Measurements from ENCODE around the gene TMEM158.

The TMEM158 gene

GRCh38 chr3:45185052-45185451, 41.0 kb downstream of the TMEM158 start:
- H3K4me3 ChIP-seq (ENCODE audit: low read length): no peak overlapping the region
- no peak overlapping the region for H2AFZ ChIP-seq (ENCODE audit: low read depth, low read length)
- H3K4me1 ChIP-seq (ENCODE audit: insufficient read depth, low read length): peaks cover 10% of the 10 kb centered on the region
- H3K27me3 ChIP-seq (ENCODE audit: insufficient read depth, low read length): no peaks in the 10 kb centered on the region
- H3K9me3 ChIP-seq (ENCODE audit: low read length): no peaks in the 10 kb centered on the region
- H3K36me3 ChIP-seq (ENCODE audit: insufficient read depth, low read length): no peaks in the 10 kb centered on the region

- Histone ChIP-seq H3K27me3 (ENCODE audit: insufficient read depth, low read length) (no peaks in the 10 kb centered on the region), H3K9me3 (ENCODE audit: low read length) (no peaks in the 10 kb centered on the region), H2AFZ (ENCODE audit: low read depth, low read length) (no peak overlapping the region), H3K36me3 (ENCODE audit: insufficient read depth, low read length) (no peaks in the 10 kb centered on the region), H3K4me1 (ENCODE audit: insufficient read depth, low read length) (peaks cover 10% of the 10 kb centered on the region), H3K4me3 (ENCODE audit: low read length) (no peak overlapping the region)
Observed at GRCh38 chr3:45183872-45184262, 42.2 kb downstream of the TMEM158 start.

- Histone ChIP-seq H3K4me1 (ENCODE audit: insufficient read depth, low read length) (peaks cover 10% of the 10 kb centered on the region), H3K4me3 (ENCODE audit: low read length) (no peak overlapping the region), H2AFZ (ENCODE audit: low read depth, low read length) (no peak overlapping the region), H3K9me3 (ENCODE audit: low read length) (no peaks in the 10 kb centered on the region), H3K36me3 (ENCODE audit: insufficient read depth, low read length) (no peaks in the 10 kb centered on the region), H3K27me3 (ENCODE audit: insufficient read depth, low read length) (no peaks in the 10 kb centered on the region)
Observed at GRCh38 chr3:45182915-45183871, 42.9 kb downstream of the TMEM158 start.

- no peaks in the 10 kb centered on the region for H3K9me3 ChIP-seq (ENCODE audit: low read length)
- peaks cover 10% of the 10 kb centered on the region for H3K4me1 ChIP-seq (ENCODE audit: insufficient read depth, low read length)
- H3K27me3 ChIP-seq (ENCODE audit: insufficient read depth, low read length): no peaks in the 10 kb centered on the region
Observed at GRCh38 chr3:45181496-45181895, 44.6 kb downstream of the TMEM158 start.

GRCh38 chr3:45180899-45181298, 45.2 kb downstream of the TMEM158 start:
- no peaks in the 10 kb centered on the region for H3K36me3 ChIP-seq (ENCODE audit: insufficient read depth, low read length)
- H3K4me1 ChIP-seq (ENCODE audit: insufficient read depth, low read length): peaks cover 10% of the 10 kb centered on the region
- no peak overlapping the region for H2AFZ ChIP-seq (ENCODE audit: low read depth, low read length)
- no peaks in the 10 kb centered on the region for H3K27me3 ChIP-seq (ENCODE audit: insufficient read depth, low read length)
- H3K4me3 ChIP-seq (ENCODE audit: low read length): no peak overlapping the region
- H3K9me3 ChIP-seq (ENCODE audit: low read length): no peaks in the 10 kb centered on the region

More at GRCh38 chr3:45181496-45181895, 44.6 kb downstream of the TMEM158 start:
- Histone ChIP-seq H3K4me3 (ENCODE audit: low read length) (no peak overlapping the region), H2AFZ (ENCODE audit: low read depth, low read length) (no peak overlapping the region), H3K36me3 (ENCODE audit: insufficient read depth, low read length) (no peaks in the 10 kb centered on the region)

GRCh38 chr3:45180051-45180450, 46.0 kb downstream of the TMEM158 start:
- Histone ChIP-seq H3K4me3 (ENCODE audit: low read length) (no peak overlapping the region), H3K36me3 (ENCODE audit: insufficient read depth, low read length) (no peaks in the 10 kb centered on the region), H3K4me1 (ENCODE audit: insufficient read depth, low read length) (peaks cover 10% of the 10 kb centered on the region), H3K9me3 (ENCODE audit: low read length) (no peaks in the 10 kb centered on the region), H2AFZ (ENCODE audit: low read depth, low read length) (no peak overlapping the region), H3K27me3 (ENCODE audit: insufficient read depth, low read length) (no peaks in the 10 kb centered on the region)

- no peaks in the 10 kb centered on the region for H3K36me3 ChIP-seq (ENCODE audit: insufficient read depth, low read length)
- no peaks in the 10 kb centered on the region for H3K27me3 ChIP-seq (ENCODE audit: insufficient read depth, low read length)
- peaks cover 10% of the 10 kb centered on the region for H3K4me1 ChIP-seq (ENCODE audit: insufficient read depth, low read length)
- H2AFZ ChIP-seq (ENCODE audit: low read depth, low read length): no peak overlapping the region
- no peaks in the 10 kb centered on the region for H3K9me3 ChIP-seq (ENCODE audit: low read length)
- no peak overlapping the region for H3K4me3 ChIP-seq (ENCODE audit: low read length)
Observed at GRCh38 chr3:45179163-45179562, 46.9 kb downstream of the TMEM158 start.

GRCh38 chr3:45178183-45179023, 47.7 kb downstream of the TMEM158 start:
- Histone ChIP-seq H3K4me3 (ENCODE audit: low read length) (no peak overlapping the region), H3K27me3 (ENCODE audit: insufficient read depth, low read length) (no peaks in the 10 kb centered on the region), H3K36me3 (ENCODE audit: insufficient read depth, low read length) (no peaks in the 10 kb centered on the region), H2AFZ (ENCODE audit: low read depth, low read length) (no peak overlapping the region), H3K9me3 (ENCODE audit: low read length) (no peaks in the 10 kb centered on the region), H3K4me1 (ENCODE audit: insufficient read depth, low read length) (peaks cover 7% of the 10 kb centered on the region)

GRCh38 chr3:45176912-45177311, 49.2 kb downstream of the TMEM158 start:
- no peak overlapping the region for H3K4me3 ChIP-seq (ENCODE audit: low read length)
- H3K36me3 ChIP-seq (ENCODE audit: insufficient read depth, low read length): no peaks in the 10 kb centered on the region
- H3K9me3 ChIP-seq (ENCODE audit: low read length): no peaks in the 10 kb centered on the region
- H2AFZ ChIP-seq (ENCODE audit: low read depth, low read length): no peak overlapping the region
- no peaks in the 10 kb centered on the region for H3K27me3 ChIP-seq (ENCODE audit: insufficient read depth, low read length)
- no peaks in the 10 kb centered on the region for H3K4me1 ChIP-seq (ENCODE audit: insufficient read depth, low read length)
